Stomach (tissue), 9 donors: ENCODE measurements around the gene TPRG1L. TPM values are rescaled to one million over a fixed set of nuclear protein-coding genes. Genes with fewer than 3 reads are reported as not detected.

Source experiments
- DNase-seq, 2 donors: peaks; one replicate each; pipeline versions ENCODE4 v3.0.0 to v3.0.0-alpha.2; 2013 to 2019
- H3K27ac ChIP-seq, 5 donors: fragments of 200-600 bp in 4 of 5; sonication (generic) in 4 of 5; one replicate each; pipeline ENCODE4 v1.5.1; 2013 to 2019; ENCODE audit warnings: mild to moderate bottlenecking in 1 of 5, moderate library complexity in 1 of 5
- H3K27me3 ChIP-seq, 3 donors: fragments of 200-600 bp; sonication (generic); one replicate each; pipeline ENCODE4 v1.5.1; 2017 to 2019; ENCODE audit warnings: mixed run types in 1 of 3
- H3K36me3 ChIP-seq, 4 donors: fragments of 200-600 bp; sonication (generic); 1 replicate in 3 of 4; 2 replicates in 1 of 4; pipeline ENCODE4 v1.5.1; 2016 to 2019
- H3K4me1 ChIP-seq, 4 donors: fragments of 200-600 bp; sonication (generic); one replicate each; pipeline ENCODE4 v1.5.1; 2016 to 2019
- H3K4me3 ChIP-seq, 4 donors: fragments of 200-600 bp; sonication (generic) in 3 of 4; one replicate each; pipeline ENCODE4 v1.5.1; 2016 to 2019; ENCODE audit warnings: mild to moderate bottlenecking in 1 of 4
- H3K9me3 ChIP-seq, 4 donors: fragments of 200-600 bp; sonication (generic); one replicate each; pipeline ENCODE4 v1.5.1; 2016 to 2019
- CTCF ChIP-seq, 7 experiments: fragments of 450-650 bp in 4 of 7; fragments of 200-600 bp in 3 of 7; sonication (generic) in 3 of 7; IDR thresholded peaks; one replicate each; pipeline ENCODE4 v1.5.1; 2016 to 2019; ENCODE audit warnings: antibody characterized with exemption in 7 of 7, control low read depth in 2 of 7, mild to moderate bottlenecking in 1 of 7
- EP300 ChIP-seq: sonication (generic); formaldehyde crosslinking; IDR thresholded peaks from one replicate; pipeline ENCODE4 v1.6.1; 2017; ENCODE audit warnings: antibody characterized with exemption
- POLR2A ChIP-seq, 4 donors: fragments of 450-650 bp; IDR thresholded peaks; one replicate each; pipeline ENCODE4 v1.6.1; 2016; ENCODE audit warnings: antibody characterized with exemption in 4 of 4, control low read depth in 2 of 4, mild to moderate bottlenecking in 1 of 4, moderate library complexity in 1 of 4
- POLR2AphosphoS5 ChIP-seq, 3 donors: sonication (generic); formaldehyde crosslinking; IDR thresholded peaks; one replicate each; pipeline ENCODE4 v1.6.1; 2016; ENCODE audit warnings: antibody characterized with exemption in 3 of 3
- WGBS, 5 donors: extraction: QIAGEN DNeasy Blood & Tissue Kit in 3 of 5; methylation state at CpG; one replicate each; pipeline versions ENCODE4 v1.1.5 to v1.1.7; 2013 to 2018; 5-methylcytosine and 5-hydroxymethylcytosine counted together
- intact Hi-C: fragments of 100-400 bp; cut with DNase I; formaldehyde crosslinking; loops from one replicate; pipeline ENCODE4 v1.15.1; 2023; ENCODE audit warnings: low total_unique reads
- polyA plus RNA-seq, 3 donors: library from polyadenylated mRNA; stranded (reverse); fragments of 200-250 nt; gene quantifications; one replicate each; pipeline ENCODE4 v1.2.3, GENCODE V29; 2013
- total RNA-seq, 5 donors: library from RNA; depleted of rRNA; stranded (reverse); fragments of >200 nt; gene quantifications; one replicate each; pipeline versions ENCODE4 v1.1.0 to v1.2.3, GENCODE V29; 2014 to 2016
- donor health status: healthy with polysubstance abuse.
- donor health status: Bipolar disorder and iron deficiency.
- donor health status: healthy.

TPRG1L gene
- total and polyA plus RNA-seq, 8 donors: 21.6 to 60.0 (median 30.4) TPM

GRCh38 chr1:3657096-3657475 lies 32.3 kb downstream of the TPRG1L start:
- H3K36me3 ChIP-seq: no peaks in the 10 kb centered on the region
- no peak overlapping the region for H3K4me3 ChIP-seq
- H3K4me1 ChIP-seq: peaks cover 10 to 14% (median 12%) of the 10 kb centered on the region in 4 donors
- H3K9me3 ChIP-seq: no peaks in the 10 kb centered on the region
- DNase-seq: no peak
- 69 to 79% (median 71%) methylated on average over 5 to 6 of the region's 6 CpGs for WGBS, 5 donors
- H3K27me3 ChIP-seq: peaks cover 11 to 73% (median 33%) of the 10 kb centered on the region in 3 donors
- intact Hi-C loops: no loop called here
- TF ChIP-seq CTCF (IDR thresholded peaks at IDR 0.05) (no peak), EP300 (no peak), POLR2A (IDR thresholded peaks at IDR 0.05) (no peak), POLR2AphosphoS5 (IDR thresholded peaks at IDR 0.05) (no peak)
- no peak overlapping the region for H3K27ac ChIP-seq

- intact Hi-C loops: no loop called here
- H3K27me3 ChIP-seq: peaks cover 6 to 73% (median 27%) of the 10 kb centered on the region in 3 donors
- H3K36me3 ChIP-seq: no peaks in the 10 kb centered on the region
- no peaks in the 10 kb centered on the region for H3K9me3 ChIP-seq
- no peak for DNase-seq
- no peak overlapping the region for H3K4me3 ChIP-seq
- 80 to 86% (median 86%) methylated on average over 22 to 26 of the region's 26 CpGs for WGBS, 5 donors
- TF ChIP-seq EP300 (no peak), POLR2AphosphoS5 (IDR thresholded peaks at IDR 0.05) (no peak), POLR2A (IDR thresholded peaks at IDR 0.05) (no peak), CTCF (IDR thresholded peaks at IDR 0.05) (no peak)
- H3K27ac ChIP-seq: no peak overlapping the region
- peaks cover 4 to 8% (median 5%) of the 10 kb centered on the region in 4 donors for H3K4me1 ChIP-seq
Observed at GRCh38 chr1:3657578-3658230, 32.9 kb downstream of the TPRG1L start.

GRCh38 chr1:3658231-3658615 lies 33.4 kb downstream of the TPRG1L start:
- no peaks in the 10 kb centered on the region for H3K9me3 ChIP-seq
- H3K4me3 ChIP-seq: no peak overlapping the region
- 50 to 76% (median 72%) methylated on average over 14 of the region's 14 CpGs for WGBS, 5 donors
- H3K36me3 ChIP-seq: no peaks in the 10 kb centered on the region
- no peak overlapping the region for H3K27ac ChIP-seq
- peaks cover 0 to 3% (median under 1%) of the 10 kb centered on the region in 4 donors for H3K4me1 ChIP-seq
- TF ChIP-seq POLR2A (IDR thresholded peaks at IDR 0.05) (no peak), CTCF (IDR thresholded peaks at IDR 0.05) (no peak), POLR2AphosphoS5 (IDR thresholded peaks at IDR 0.05) (no peak), EP300 (no peak)
- no peak for DNase-seq
- H3K27me3 ChIP-seq: peaks cover under 1 to 70% (median 22%) of the 10 kb centered on the region in 3 donors
- intact Hi-C loops: no loop called here

GRCh38 chr1:3659093-3659492 lies 34.3 kb downstream of the TPRG1L start:
- no peak for TF ChIP-seq CTCF (IDR thresholded peaks at IDR 0.05)
- no peak for TF ChIP-seq POLR2AphosphoS5 (IDR thresholded peaks at IDR 0.05)
- TF ChIP-seq POLR2A (IDR thresholded peaks at IDR 0.05): no peak
- no peak for TF ChIP-seq EP300
- Histone ChIP-seq H3K9me3 (no peaks in the 10 kb centered on the region), H3K4me3 (no peak overlapping the region), H3K27ac (no peak overlapping the region), H3K27me3 (peaks cover 0 to 68% (median 13%) of the 10 kb centered on the region in 3 donors), H3K4me1 (no peaks in the 10 kb centered on the region), H3K36me3 (no peaks in the 10 kb centered on the region)
- no peak for DNase-seq
- intact Hi-C loops: no loop called here
- WGBS, 5 donors: 77 to 88% (median 82%) methylated on average over 15 of the region's 15 CpGs
